ENCODE results near the gene CEP72. TPM values are rescaled to one million over a fixed set of nuclear protein-coding genes. Genes with fewer than 3 reads are reported as not detected.

Gene CEP72
- total RNA-seq, 1 experiment from 2014 or later: 17.3 TPM

DNA sequence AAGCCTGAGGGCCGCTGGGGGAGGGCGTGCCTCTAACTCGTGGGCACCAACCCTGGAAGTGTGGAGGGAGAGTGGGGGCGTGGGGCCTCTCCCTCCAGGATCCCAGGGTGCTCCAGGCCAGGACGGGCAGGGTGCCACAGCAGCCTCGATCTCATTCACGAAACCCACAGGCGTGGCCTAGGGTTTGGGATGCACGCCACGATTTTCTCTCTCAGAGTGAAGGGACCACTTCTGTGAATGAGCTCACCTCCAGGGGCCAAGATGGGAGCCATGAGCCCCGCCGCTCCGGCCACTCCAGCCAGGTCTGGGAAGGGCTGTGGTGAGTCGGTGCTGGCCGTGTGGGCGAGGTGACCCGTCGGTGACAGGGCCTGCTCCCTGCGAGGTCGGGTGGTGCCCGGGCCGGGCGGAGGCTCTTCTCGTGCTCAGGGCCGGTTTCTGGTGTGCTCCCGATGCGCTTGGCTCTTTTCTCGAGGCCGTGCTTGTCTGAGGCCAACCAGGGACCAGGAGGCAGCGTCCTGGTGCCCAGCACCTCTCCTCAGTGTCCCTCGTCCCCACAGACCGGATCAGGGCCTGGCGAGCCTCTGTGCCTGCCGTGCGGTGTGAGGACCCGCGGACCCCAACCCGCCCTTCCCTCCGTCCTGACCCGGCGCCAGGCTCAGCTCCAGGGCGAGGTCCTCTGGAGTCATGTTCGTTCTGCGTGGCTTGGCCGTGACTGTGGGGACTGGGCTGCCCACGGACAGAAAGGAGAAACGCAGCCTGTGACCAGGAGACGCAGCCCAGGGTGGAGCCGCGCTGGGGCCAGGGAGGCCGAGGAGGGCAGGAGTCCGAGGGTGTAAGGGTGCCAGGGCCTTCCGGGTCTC lies 50.0 kb downstream of the CEP72 start:
- ATAC-seq (no peak), DNase-seq (no peak)
- TF ChIP-seq, protein P1, sequence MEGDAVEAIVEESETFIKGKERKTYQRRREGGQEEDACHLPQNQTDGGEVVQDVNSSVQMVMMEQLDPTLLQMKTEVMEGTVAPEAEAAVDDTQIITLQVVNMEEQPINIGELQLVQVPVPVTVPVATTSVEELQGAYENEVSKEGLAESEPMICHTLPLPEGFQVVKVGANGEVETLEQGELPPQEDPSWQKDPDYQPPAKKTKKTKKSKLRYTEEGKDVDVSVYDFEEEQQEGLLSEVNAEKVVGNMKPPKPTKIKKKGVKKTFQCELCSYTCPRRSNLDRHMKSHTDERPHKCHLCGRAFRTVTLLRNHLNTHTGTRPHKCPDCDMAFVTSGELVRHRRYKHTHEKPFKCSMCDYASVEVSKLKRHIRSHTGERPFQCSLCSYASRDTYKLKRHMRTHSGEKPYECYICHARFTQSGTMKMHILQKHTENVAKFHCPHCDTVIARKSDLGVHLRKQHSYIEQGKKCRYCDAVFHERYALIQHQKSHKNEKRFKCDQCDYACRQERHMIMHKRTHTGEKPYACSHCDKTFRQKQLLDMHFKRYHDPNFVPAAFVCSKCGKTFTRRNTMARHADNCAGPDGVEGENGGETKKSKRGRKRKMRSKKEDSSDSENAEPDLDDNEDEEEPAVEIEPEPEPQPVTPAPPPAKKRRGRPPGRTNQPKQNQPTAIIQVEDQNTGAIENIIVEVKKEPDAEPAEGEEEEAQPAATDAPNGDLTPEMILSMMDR (conservative IDR thresholded peaks at IDR 0.05; ENCODE audit: low read depth, low read length): no peak
- TF ChIP-seq EZH2 (IDR thresholded peaks at IDR 0.05; ENCODE audit: low read length, unreplicated experiment) (no peak), EZH2phosphoT487 (IDR thresholded peaks at IDR 0.05; ENCODE audit: borderline replicate concordance, low read length) (no peak)
- POLR2A ChIA-PET (ENCODE audit: unreplicated experiment): no interaction called here
- H3K9me2 ChIP-seq (replicated peaks; ENCODE audit: low read length): no peaks in the 10 kb centered on the region
- H3K4me3 ChIP-seq (ENCODE audit: low read length): no peak overlapping the region
- H3K79me2 ChIP-seq (ENCODE audit: low read length): no peaks in the 10 kb centered on the region
- no peak overlapping the region for H3K27ac ChIP-seq (ENCODE audit: low read length)
- no peak overlapping the region for H2AFZ ChIP-seq (ENCODE audit: low read length)
- H3K27me3 ChIP-seq (ENCODE audit: low read length): no peaks in the 10 kb centered on the region
- H3K4me1 ChIP-seq (ENCODE audit: insufficient read depth, low read length): peaks cover 12% of the 10 kb centered on the region
- CTCF ChIA-PET: no interaction called here
- no peaks in the 10 kb centered on the region for H3K9me3 ChIP-seq (ENCODE audit: low read length)
- H3K36me3 ChIP-seq (ENCODE audit: low read depth, low read length): peaks cover 39% of the 10 kb centered on the region
- no peak overlapping the region for H3K9ac ChIP-seq (ENCODE audit: low read length)
- no TSS peak for BruUV-seq (replicated peaks)
- H3F3A ChIP-seq (ENCODE audit: low read length, unreplicated experiment): no peaks in the 10 kb centered on the region
- H4K20me1 ChIP-seq (ENCODE audit: low read length): no peaks in the 10 kb centered on the region
- intact Hi-C loops (cut with micrococcal nuclease): no loop called here
- no peak overlapping the region for H3K4me2 ChIP-seq (ENCODE audit: low read length)

DNA sequence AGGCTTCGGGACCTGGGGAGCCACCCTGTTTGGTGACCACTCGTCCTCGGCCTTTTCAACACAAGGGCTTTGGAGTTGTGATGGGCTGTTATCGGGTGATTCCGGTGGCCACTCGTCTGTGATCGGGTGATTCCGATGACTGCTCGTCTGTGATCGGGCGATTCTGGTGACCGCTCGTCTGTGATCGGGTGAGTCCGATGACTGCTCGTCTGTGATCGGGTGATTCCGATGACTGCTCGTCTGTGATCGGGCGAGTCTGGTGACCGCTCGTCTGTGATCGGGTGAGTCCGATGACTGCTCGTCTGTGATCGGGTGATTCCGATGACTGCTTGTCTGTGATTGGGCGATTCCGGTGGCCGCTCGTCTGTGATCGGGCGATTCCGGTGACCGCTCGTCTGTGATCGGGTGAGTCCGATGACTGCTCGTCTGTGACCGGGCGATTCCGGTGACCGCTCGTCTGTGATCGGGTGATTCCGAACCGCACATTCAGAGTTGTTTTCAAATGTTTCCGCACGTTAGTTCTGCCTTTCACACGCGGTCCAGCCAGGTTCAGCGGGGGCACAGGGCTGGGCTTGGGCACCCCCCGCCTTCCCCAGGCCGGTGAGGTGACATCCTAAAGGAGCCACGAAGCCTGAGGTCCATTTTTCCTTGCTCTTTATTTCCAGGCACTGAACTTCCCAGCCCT lies 50.8 kb downstream of the CEP72 start:
- BruUV-seq (replicated peaks): no TSS peak
- DNase-seq: no peak
- ChIA-PET POLR2A (ENCODE audit: unreplicated experiment) (no interaction called here), CTCF (no interaction called here)
- no peaks in the 10 kb centered on the region for H3K79me2 ChIP-seq (ENCODE audit: low read length)
- H3K9me2 ChIP-seq (replicated peaks; ENCODE audit: low read length): no peaks in the 10 kb centered on the region
- intact Hi-C loops (cut with micrococcal nuclease): no loop called here
- no peak overlapping the region for H3K27ac ChIP-seq (ENCODE audit: low read length)
- H3K27me3 ChIP-seq (ENCODE audit: low read length): no peaks in the 10 kb centered on the region
- H3K9ac ChIP-seq (ENCODE audit: low read length): no peak overlapping the region
- no peak for TF ChIP-seq EZH2 (IDR thresholded peaks at IDR 0.05; ENCODE audit: low read length, unreplicated experiment)
- TF ChIP-seq, protein P1 (conservative IDR thresholded peaks at IDR 0.05; ENCODE audit: low read depth, low read length): no peak
- no peak for TF ChIP-seq EZH2phosphoT487 (IDR thresholded peaks at IDR 0.05; ENCODE audit: borderline replicate concordance, low read length)
- H3K4me2 ChIP-seq (ENCODE audit: low read length): no peak overlapping the region
- H3K36me3 ChIP-seq (ENCODE audit: low read depth, low read length): peaks cover 44% of the 10 kb centered on the region
- H3K4me3 ChIP-seq (ENCODE audit: low read length): no peak overlapping the region
- H3F3A ChIP-seq (ENCODE audit: low read length, unreplicated experiment): no peaks in the 10 kb centered on the region
- no peak overlapping the region for H2AFZ ChIP-seq (ENCODE audit: low read length)
- peaks cover 5% of the 10 kb centered on the region for H3K4me1 ChIP-seq (ENCODE audit: insufficient read depth, low read length)
- ATAC-seq: no peak
- no peaks in the 10 kb centered on the region for H3K9me3 ChIP-seq (ENCODE audit: low read length)
- no peaks in the 10 kb centered on the region for H4K20me1 ChIP-seq (ENCODE audit: low read length)
